HTR-8/SVneo (cell line): ENCODE data around the gene ZBTB17.
A peak's percentile ranks its signal among the peaks of the same experiment; 100 is the strongest.
"Not testable (repeated sequence)": the region's sequence is repeated elsewhere in the genome, so short reads cannot be mapped to it uniquely, and the experiment has no call there.

Source experiments
- DNase-seq: peaks from one replicate; pipeline ENCODE4 v3.0.0; 2011; ENCODE audit warnings: low spot score, mixed read lengths; ENCODE audit not compliant: insufficient read length
- FAIRE-seq: peaks from 2 replicates; lab custom pipeline; 2011; peaks lifted over from hg19 to GRCh38; lab: Jason Lieb, UNC

The ZBTB17 gene

GRCh38 chr1:15991427-15992186 is 15.7 kb upstream of the ZBTB17 start:
- no peak for DNase-seq
- no peak for FAIRE-seq

- FAIRE-seq (no peak), DNase-seq (no peak)
Measured at GRCh38 chr1:15989776-15990175, 13.9 kb upstream of the ZBTB17 start.

GRCh38 chr1:15988856-15989736 is 13.2 kb upstream of the ZBTB17 start:
- FAIRE-seq (no peak), DNase-seq (no peak)

- DNase-seq (no peak), FAIRE-seq (no peak)
Measured at GRCh38 chr1:15985611-15986297, 9.9 kb upstream of the ZBTB17 start.

DNA sequence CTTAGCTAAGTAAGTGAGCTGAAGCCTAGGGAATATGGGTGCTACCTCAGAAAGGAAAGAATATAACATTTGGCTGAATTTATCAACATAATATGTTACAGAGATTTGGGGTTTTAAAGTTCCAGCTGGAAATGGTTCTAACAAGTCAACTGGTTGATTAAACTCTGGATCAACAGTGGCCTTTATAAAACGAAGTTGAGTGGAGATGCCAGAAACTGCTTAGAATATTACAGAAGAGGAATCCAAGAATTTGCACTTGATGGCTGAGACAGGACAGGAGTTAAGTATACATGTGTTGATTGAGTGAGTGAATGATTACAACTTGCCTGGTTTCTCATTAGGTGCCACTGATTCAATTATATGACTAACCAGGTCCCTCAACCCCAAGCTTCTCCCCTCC is 7.4 kb upstream of the ZBTB17 start:
- DNase-seq: no peak
- FAIRE-seq: no peak

- DNase-seq (no peak), FAIRE-seq (no peak)
Measured at GRCh38 chr1:15981679-15982078, 5.8 kb upstream of the ZBTB17 start.

DNA sequence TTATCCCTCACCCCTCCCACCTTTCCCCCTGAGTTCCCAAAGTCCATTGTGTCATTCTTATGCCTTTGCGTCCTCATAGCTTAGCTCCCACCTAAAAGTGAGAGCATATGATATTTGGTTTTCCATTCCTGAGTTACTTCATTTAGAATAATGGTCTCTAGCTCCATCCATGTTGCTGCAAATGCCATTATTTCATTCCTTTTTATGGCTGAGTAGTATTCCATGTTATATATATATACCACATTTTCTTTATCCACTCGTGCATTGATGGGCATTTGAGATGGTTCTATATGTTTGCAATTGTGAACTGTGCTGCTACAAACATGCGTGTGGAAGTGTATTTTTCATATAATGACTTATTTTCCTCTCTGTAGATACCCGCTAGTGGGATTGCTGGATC is 2.0 kb upstream of the ZBTB17 start:
- DNase-seq, FAIRE-seq: not testable (repeated sequence)

DNA sequence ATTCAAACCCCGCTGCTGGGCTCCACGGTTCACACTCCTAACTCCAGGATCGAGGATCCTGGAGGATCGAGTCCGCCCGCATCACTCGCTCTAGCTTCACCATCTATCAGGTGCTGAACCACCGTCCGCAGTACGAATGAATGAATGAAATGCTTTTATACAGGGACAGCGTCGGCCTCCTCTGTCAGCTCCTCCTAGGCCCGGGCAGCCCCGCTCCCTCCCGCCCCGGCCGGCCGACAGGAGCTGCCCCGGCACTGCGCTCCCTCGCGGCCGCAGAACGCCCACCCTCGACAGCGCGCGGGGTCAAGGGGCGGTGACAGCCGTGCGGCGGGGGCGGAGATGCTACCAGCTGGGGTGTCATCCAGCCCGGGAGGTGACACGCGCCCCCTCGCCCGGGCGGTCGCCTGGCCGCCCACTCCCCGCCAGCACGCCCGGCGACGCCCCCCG is 520 bp downstream of the ZBTB17 start:
- DNase-seq (peak; percentile 53), FAIRE-seq (no peak)

DNA sequence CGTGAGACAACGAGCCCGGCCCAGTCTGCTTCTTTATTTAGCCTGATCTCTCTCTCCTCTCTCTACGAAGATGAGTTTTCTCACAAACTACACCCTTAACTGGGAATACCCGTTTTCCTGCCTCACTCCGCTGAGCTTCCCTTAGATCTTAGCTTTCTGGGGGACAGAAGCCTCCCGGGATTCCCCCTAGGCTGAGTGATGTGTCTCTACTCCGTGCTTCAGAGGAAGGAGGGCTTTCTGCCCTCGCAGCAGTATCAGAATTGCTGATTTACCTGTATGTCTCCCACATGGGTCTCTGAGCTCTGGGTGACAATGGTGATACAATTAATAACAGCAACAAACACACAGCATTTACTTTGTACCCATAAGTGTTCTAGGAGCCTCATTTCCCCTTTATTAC is 1.0 kb downstream of the ZBTB17 start:
- no peak for DNase-seq
- no peak for FAIRE-seq

DNA sequence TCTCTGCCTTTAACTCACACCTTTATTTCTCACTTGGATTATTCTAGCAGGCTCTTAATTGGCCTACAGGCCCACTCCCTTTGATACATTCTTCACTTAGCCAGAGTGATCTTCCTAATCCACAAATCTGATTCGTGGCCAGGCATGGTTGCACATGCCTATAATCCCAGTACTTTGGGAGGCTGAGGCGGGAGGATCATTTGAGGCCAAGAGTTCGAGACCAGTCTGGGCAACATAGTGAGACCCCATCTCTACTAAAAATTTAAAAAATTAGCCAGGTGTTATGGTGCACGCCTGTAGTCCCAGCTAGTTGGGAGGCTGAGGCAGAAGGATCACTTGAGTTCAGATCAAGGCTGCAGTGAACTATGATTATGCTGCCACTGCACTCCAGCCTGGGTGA is 2.1 kb downstream of the ZBTB17 start:
- FAIRE-seq (no peak), DNase-seq (no peak)

DNA sequence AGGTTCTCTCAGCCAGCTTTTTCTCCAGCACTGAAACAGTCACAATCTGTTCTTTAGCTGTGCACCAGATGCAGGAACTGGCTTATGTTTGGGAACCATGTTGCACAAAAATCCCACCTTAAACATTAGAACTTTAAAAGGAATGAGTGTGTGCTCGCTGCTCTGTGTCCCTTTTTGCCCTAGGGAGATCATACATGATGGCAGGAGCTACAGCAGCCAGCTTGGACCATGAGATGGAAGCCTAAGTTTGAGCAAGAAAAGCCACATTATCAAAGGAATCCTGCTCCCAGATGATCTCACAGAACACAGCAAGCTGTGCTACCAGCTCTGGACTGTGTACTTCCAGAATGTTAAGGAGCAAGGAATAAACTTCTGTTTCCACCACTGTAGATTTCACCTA is 3.5 kb downstream of the ZBTB17 start:
- DNase-seq (no peak), FAIRE-seq (no peak)

GRCh38 chr1:15970911-15971310 is 5.0 kb downstream of the ZBTB17 start:
- FAIRE-seq (no peak), DNase-seq (no peak)

DNA sequence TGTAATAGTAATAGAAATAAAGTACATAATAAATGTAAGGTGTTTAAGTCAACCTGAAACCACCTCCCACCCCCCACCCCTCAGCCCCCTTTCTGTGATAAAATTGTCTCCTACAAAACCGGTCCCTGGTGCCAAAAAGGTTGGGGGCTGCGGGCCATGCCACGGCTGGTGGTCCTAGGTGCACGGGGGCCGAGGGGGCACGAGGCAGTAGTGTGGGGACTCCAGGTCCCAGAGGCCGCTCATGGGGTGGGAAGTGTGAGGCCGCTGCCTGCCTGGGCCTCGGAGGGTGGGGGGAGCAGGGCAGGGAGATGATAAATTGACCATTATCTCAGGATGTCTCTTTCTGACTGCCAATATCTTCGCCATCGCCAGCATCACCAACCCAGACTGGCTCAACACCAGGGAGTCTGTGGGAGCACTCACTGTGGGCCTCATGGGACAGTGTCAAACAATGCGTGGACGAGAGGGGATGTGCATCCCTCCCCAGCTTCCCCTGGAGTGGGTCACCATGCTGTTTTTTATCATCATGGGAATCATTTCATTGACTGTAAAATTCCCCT is 6.5 kb downstream of the ZBTB17 start:
- DNase-seq: no peak
- FAIRE-seq: no peak

DNA sequence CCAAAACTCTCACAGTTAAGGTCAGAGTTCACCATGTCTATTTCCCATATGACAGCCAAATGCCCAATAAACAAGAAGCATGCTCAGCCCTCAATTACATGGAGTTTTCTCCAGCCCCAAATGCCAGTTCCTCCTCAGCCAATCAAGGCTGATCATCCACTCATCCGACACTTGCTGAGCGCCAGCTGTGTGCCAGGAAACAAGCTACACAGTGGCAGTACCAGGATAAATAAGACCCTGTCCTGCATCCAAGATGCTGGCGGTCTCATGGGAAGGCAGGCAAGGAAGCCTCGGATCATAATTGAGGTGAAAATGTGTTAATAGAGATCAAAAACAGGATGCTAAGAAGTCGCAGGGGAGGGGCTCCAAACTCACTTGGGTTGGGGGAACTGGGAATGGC is 7.7 kb downstream of the ZBTB17 start:
- DNase-seq (no peak), FAIRE-seq (no peak)

GRCh38 chr1:15966956-15967344 is 9.0 kb downstream of the ZBTB17 start:
- FAIRE-seq: no peak
- no peak for DNase-seq

GRCh38 chr1:15966081-15966955 is 9.6 kb downstream of the ZBTB17 start:
- no peak for FAIRE-seq
- no peak for DNase-seq

GRCh38 chr1:15965228-15965767 is 10.6 kb downstream of the ZBTB17 start:
- DNase-seq (no peak), FAIRE-seq (no peak)

GRCh38 chr1:15963968-15964648 is 11.8 kb downstream of the ZBTB17 start:
- DNase-seq: no peak
- no peak for FAIRE-seq
